HG02870 (cell line): Measurements from ENCODE around the gene CENPS.
"Not testable (repeated sequence)": the region's sequence is repeated elsewhere in the genome, so short reads cannot be mapped to it uniquely, and the experiment has no call there.

Experiments
- ATAC-seq: cut with Tn5 transposase; IDR thresholded peaks from one replicate; pipeline ENCODE4 v1.9.1; 2021; ENCODE audit warnings: mild to moderate bottlenecking, moderate library complexity; ENCODE audit not compliant: unreplicated experiment

CENPS gene

GRCh38 chr1:10450156-10450814 lies 20.1 kb downstream of the CENPS start:
- ATAC-seq, result no peak

GRCh38 chr1:10450836-10451235 lies 20.6 kb downstream of the CENPS start:
- ATAC-seq, result no peak

GRCh38 chr1:10451287-10451686 lies 21.1 kb downstream of the CENPS start:
- ATAC-seq, result no peak

- no peak for ATAC-seq
Measured at GRCh38 chr1:10456048-10456447, 25.8 kb downstream of the CENPS start.

GRCh38 chr1:10456661-10457060 lies 26.4 kb downstream of the CENPS start:
- no peak for ATAC-seq

GRCh38 chr1:10457462-10457861 lies 27.2 kb downstream of the CENPS start:
- not testable (repeated sequence) for ATAC-seq

GRCh38 chr1:10457875-10458274 lies 27.6 kb downstream of the CENPS start:
- ATAC-seq, result no peak

GRCh38 chr1:10459184-10459583 lies 29.0 kb downstream of the CENPS start:
- no peak for ATAC-seq

- no peak for ATAC-seq
Measured at GRCh38 chr1:10467078-10467477, 36.8 kb downstream of the CENPS start.

GRCh38 chr1:10470043-10470442 lies 39.8 kb downstream of the CENPS start:
- ATAC-seq, result no peak

- no peak for ATAC-seq
Measured at GRCh38 chr1:10471411-10472219, 41.4 kb downstream of the CENPS start.

GRCh38 chr1:10472220-10473144 lies 42.2 kb downstream of the CENPS start, which contains the start of gene DFFA:
Gene DFFA (minus strand): TSS chr1:10472529. CDS start chr1:10472458, 71 bp downstream.
- peak; percentile 68 for ATAC-seq

GRCh38 chr1:10473145-10473765 lies 43.0 kb downstream of the CENPS start:
- ATAC-seq, result no peak

GRCh38 chr1:10474309-10474612 lies 44.0 kb downstream of the CENPS start:
- ATAC-seq, result not testable (repeated sequence)

- peak; percentile 54 for ATAC-seq
Measured at GRCh38 chr1:10474613-10475507, 44.6 kb downstream of the CENPS start, which contains the start of gene PEX14. Gene PEX14 (plus strand): TSS chr1:10474950. CDS start chr1:10474967, 17 bp downstream.

- no peak for ATAC-seq
Measured at GRCh38 chr1:10475510-10475909, 45.3 kb downstream of the CENPS start.

GRCh38 chr1:10479296-10479695 lies 49.1 kb downstream of the CENPS start:
- ATAC-seq, result no peak

GRCh38 chr1:10480614-10481013 lies 50.4 kb downstream of the CENPS start:
- ATAC-seq, result no peak

GRCh38 chr1:10484521-10484920 lies 54.3 kb downstream of the CENPS start:
- ATAC-seq, result no peak
